A549 treated with CpdA at 1 μM for 4 hours (cell line): ENCODE measurements around the gene ATP2A2. TPM values are rescaled to one million over a fixed set of nuclear protein-coding genes. Genes with fewer than 3 reads are reported as not detected.

Experiments
- total RNA-seq: library from RNA; stranded (reverse); fragments of 200-300 nt; extraction: Qiagen RNA extraction; gene quantifications from 5 replicates; pipeline ENCODE4 v1.2.3, GENCODE V29; 2022; ENCODE audit warnings: low read depth

Gene ATP2A2
- total RNA-seq = 297 to 367 TPM (median 349 TPM) in 5 replicates

GRCh38 chr12:110280779-110281548 is at the start of gene ATP2A2:
TSS of gene ATP2A2 (plus strand) at chr12:110281247. CDS start at chr12:110281790, 543 bp downstream.

Other genes starting within 250 kb of the ATP2A2 start
- 5.4 to 8.4 TPM (median 7.3 TPM) in 5 replicates for gene C12orf76, start 232.7 kb upstream of the ATP2A2 start, total RNA-seq
- 14.3 to 27.1 TPM (median 20.1 TPM) in 5 replicates for gene IFT81, start 156.9 kb upstream of the ATP2A2 start, total RNA-seq
- 55.0 to 63.9 TPM (median 57.1 TPM) in 5 replicates for gene ANAPC7, start 122.5 kb downstream of the ATP2A2 start, total RNA-seq
- 442 to 835 TPM (median 448 TPM) in 5 replicates for gene ARPC3, start 169.1 kb downstream of the ATP2A2 start, total RNA-seq
- gene GPN3, start 187.0 kb downstream of the ATP2A2 start, total RNA-seq = 30.4 to 38.0 TPM (median 33.6 TPM) in 5 replicates
- gene FAM216A, start 187.6 kb downstream of the ATP2A2 start, total RNA-seq = 17.6 to 20.7 TPM (median 20.2 TPM) in 5 replicates
- 137 to 162 TPM (median 151 TPM) in 5 replicates for gene VPS29, start 220.9 kb downstream of the ATP2A2 start, total RNA-seq
- gene RAD9B, start 221.1 kb downstream of the ATP2A2 start, total RNA-seq = 0.20 to 0.53 TPM (median 0.27 TPM) in 4 of 5 replicates, not detected in the other